ENCODE data around the gene SAPCD1. TPM values are rescaled to one million over a fixed set of nuclear protein-coding genes. Genes with fewer than 3 reads are reported as not detected.

SAPCD1 gene
- total RNA-seq, 4 donors from 2014 or later = 0.83 TPM; not detected in 3

DNA sequence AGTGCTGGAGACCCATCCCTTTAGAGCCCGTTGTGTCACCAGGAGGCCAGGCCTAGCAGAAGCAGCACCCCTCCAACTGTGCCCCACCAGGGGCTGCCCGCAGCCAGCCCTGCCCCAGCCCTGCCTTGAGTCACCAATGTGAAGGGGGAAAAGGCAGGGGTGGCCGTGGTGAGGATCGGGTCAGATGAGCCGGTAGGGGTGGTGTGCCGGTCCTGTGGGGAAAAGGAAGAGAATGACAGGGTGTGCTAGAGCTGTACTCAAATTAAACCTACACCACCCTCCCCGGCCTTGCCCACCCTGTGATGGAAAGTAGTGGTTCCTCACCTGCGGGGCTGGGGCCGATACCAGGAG is 3.1 kb downstream of the SAPCD1 start:
- Histone ChIP-seq H3K4me1 (peaks cover 4 to 32% (median 21%) of the 10 kb centered on the region in 4 donors), H3K9me3 (no peaks in the 10 kb centered on the region), H3K27ac (replicated peaks in 1 of 4) (no peak overlapping the region), H3K4me3 (peak overlapping the region in 1 of 4 donors; percentile 34), H3K36me3 (no peaks in the 10 kb centered on the region), H3K27me3 (peaks cover 0 to 3% (median 0%) of the 10 kb centered on the region in 4 donors)
- intact Hi-C loops (cut with DNase I) = loop anchor here (5.0 kb wide), 1 partner anchor 38 kb away; the partner anchor contains the start of gene DDAH2
- TF ChIP-seq, protein P1, sequence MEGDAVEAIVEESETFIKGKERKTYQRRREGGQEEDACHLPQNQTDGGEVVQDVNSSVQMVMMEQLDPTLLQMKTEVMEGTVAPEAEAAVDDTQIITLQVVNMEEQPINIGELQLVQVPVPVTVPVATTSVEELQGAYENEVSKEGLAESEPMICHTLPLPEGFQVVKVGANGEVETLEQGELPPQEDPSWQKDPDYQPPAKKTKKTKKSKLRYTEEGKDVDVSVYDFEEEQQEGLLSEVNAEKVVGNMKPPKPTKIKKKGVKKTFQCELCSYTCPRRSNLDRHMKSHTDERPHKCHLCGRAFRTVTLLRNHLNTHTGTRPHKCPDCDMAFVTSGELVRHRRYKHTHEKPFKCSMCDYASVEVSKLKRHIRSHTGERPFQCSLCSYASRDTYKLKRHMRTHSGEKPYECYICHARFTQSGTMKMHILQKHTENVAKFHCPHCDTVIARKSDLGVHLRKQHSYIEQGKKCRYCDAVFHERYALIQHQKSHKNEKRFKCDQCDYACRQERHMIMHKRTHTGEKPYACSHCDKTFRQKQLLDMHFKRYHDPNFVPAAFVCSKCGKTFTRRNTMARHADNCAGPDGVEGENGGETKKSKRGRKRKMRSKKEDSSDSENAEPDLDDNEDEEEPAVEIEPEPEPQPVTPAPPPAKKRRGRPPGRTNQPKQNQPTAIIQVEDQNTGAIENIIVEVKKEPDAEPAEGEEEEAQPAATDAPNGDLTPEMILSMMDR (IDR thresholded peaks at IDR 0.05) = no peak
- TF ChIP-seq EP300 (IDR thresholded peaks at IDR 0.05) (no peak), POLR2AphosphoS5 (IDR thresholded peaks at IDR 0.05) (no peak), POLR2A (IDR thresholded peaks at IDR 0.05; ENCODE audit: low read depth) (no peak)
- no peak for DNase-seq (ENCODE audit: extremely low spot score)
- WGBS = 87% methylated on average over 9 of the region's 9 CpGs

DNA sequence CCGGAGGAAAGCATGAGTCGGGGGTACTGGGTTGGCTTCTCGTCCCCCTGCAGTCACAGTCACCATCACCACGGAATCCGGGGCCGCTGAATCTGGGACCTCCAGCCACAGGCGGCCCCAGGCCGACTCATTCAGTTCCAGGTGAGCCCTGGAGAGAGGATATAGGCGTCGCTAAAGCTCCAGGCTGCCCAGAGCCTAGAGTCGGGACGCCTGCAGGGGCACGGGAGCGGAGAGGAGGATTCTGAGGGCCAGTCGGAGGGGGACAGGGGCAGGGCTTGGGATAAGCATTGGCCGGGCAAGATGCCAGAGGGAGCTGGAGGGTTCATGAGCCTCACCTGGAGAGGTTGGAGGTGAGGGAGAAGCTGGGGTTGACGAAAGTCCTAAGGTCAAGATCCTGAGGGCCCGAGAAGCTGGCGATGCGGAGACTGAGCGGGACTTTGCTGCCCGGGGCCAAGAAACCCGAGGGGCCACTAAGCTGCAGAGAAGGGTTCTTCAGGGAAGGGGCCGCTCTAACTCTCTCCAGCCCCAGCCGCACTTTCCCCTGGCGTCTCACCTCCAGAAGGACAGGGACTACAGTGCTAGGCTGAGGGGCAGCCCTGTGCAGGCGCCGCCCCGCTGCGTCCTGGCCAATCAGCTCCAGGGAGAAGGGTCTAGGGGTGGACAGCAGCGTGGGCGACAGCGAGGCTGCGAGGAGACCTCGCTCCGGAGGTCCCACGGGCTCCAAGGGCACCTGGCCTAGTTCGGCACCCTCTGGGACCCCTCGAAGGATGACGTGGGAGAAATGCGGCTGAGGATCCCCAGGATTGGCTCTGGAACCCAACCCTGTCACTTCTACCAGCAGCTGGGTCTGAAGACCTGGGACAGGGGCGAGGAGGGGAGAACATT is 3.7 kb downstream of the SAPCD1 start:
- H3K4me3 ChIP-seq = peak overlapping the region; percentile 31 to 49 (median 32)

GRCh38 chr6:31767096-31767645 is 4.7 kb downstream of the SAPCD1 start:
- WGBS = 83% methylated on average over 6 of the region's 6 CpGs
- Histone ChIP-seq H3K4me3 (no peak overlapping the region), H3K27me3 (peaks cover 0 to 3% (median 0%) of the 10 kb centered on the region in 4 donors), H3K27ac (replicated peaks in 1 of 4) (no peak overlapping the region), H3K9me3 (no peaks in the 10 kb centered on the region), H3K36me3 (no peaks in the 10 kb centered on the region), H3K4me1 (peaks cover 4 to 32% (median 21%) of the 10 kb centered on the region in 4 donors)
- intact Hi-C loops (cut with DNase I) = loop anchor here (5.0 kb wide), 1 partner anchor 40 kb away; the partner anchor contains the start of gene DDAH2
- no peak for DNase-seq (ENCODE audit: extremely low spot score)
- TF ChIP-seq POLR2AphosphoS5 (IDR thresholded peaks at IDR 0.05) = no peak
- TF ChIP-seq POLR2A (IDR thresholded peaks at IDR 0.05; ENCODE audit: low read depth) = no peak
- no peak for TF ChIP-seq EP300 (IDR thresholded peaks at IDR 0.05)
- TF ChIP-seq, protein P1 (IDR thresholded peaks at IDR 0.05) = no peak

More for the DNA sequence above, 3.7 kb downstream of the SAPCD1 start:
- DNase-seq (ENCODE audit: extremely low spot score) = no peak
- TF ChIP-seq POLR2AphosphoS5 (IDR thresholded peaks at IDR 0.05) (no peak), EP300 (IDR thresholded peaks at IDR 0.05) (no peak), POLR2A (IDR thresholded peaks at IDR 0.05; ENCODE audit: low read depth) (no peak)
- TF ChIP-seq, protein P1 (IDR thresholded peaks at IDR 0.05) = no peak
- Histone ChIP-seq H3K9me3 (no peaks in the 10 kb centered on the region), H3K4me1 (peaks cover 4 to 32% (median 21%) of the 10 kb centered on the region in 4 donors), H3K36me3 (no peaks in the 10 kb centered on the region), H3K27ac (replicated peaks in 1 of 4) (no peak overlapping the region), H3K27me3 (peaks cover 0 to 3% (median 0%) of the 10 kb centered on the region in 4 donors)
- intact Hi-C loops (cut with DNase I) = loop anchor here (5.0 kb wide), 1 partner anchor 39 kb away; the partner anchor contains the start of gene DDAH2
- WGBS = 54% methylated on average over 39 of the region's 42 CpGs

DNA sequence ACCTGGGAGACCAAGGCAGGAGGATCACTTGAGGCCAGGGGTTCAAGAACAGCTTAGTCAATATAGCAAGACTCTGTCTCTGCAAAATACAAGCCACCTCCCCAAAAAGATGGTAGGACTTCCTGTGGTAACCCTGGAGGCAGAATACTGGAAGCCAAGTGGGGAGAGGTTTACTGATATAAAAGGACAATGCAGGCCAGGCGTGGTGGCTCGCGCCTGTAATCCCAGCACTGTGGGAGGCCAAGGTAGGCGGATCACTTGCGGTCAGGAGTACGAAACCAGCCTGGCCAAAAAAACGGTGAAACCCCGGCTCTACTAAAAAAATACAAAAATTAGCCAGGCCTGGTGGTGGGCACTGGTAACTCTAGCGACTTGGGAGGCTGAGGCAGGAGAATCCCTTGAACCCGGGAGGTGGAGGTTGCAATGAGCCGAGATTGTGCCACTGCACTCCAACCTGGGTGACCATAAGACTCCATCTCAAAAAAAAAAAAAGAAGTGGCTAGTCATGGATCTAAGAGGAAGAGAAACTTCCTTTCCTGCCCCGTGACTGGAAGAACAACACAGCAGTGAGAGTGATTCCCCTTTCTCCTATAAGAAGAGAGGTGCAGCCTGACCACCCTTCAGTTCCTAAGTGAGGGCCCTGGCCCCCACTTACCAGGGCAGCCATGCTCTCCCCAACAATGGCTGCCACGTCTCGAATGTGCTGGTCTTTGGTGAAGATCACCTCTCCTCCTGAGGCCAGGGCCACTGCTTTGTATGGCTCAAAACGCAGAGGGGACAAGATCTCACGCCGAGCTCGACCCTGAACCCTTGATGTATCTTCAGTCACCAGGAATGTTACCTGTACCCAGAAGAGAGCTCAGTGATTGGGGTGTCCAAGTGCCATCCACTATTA is 6.2 kb downstream of the SAPCD1 start:
- 90% methylated on average over 16 of the region's 18 CpGs for WGBS

More for the DNA sequence above, 6.2 kb downstream of the SAPCD1 start:
- no peak overlapping the region for H3K4me3 ChIP-seq
- H3K4me1 ChIP-seq = peaks cover 0 to 32% (median 18%) of the 10 kb centered on the region in 4 donors
- no peak overlapping the region for H3K27ac ChIP-seq (replicated peaks in 1 of 4)
- TF ChIP-seq POLR2A (IDR thresholded peaks at IDR 0.05; ENCODE audit: low read depth) (no peak), EP300 (IDR thresholded peaks at IDR 0.05) (no peak), POLR2AphosphoS5 (IDR thresholded peaks at IDR 0.05) (no peak)
- TF ChIP-seq, protein P1 (IDR thresholded peaks at IDR 0.05) = no peak
- intact Hi-C loops (cut with DNase I) = loop anchor here (2.0 to 5.0 kb wide), 2 partner anchors 41 to 88 kb away; partner anchors contain the start of genes DDAH2 and LY6G5C
- H3K36me3 ChIP-seq = no peaks in the 10 kb centered on the region
- H3K27me3 ChIP-seq = peaks cover 0 to 3% (median 0%) of the 10 kb centered on the region in 4 donors
- DNase-seq (ENCODE audit: extremely low spot score) = no peak
- H3K9me3 ChIP-seq = no peaks in the 10 kb centered on the region
